ENCODE data around the gene PCCA.

- no peak for TF ChIP-seq CTCF (IDR thresholded peaks at IDR 0.05)
- no peak for TF ChIP-seq POLR2A (IDR thresholded peaks at IDR 0.05)
Observed at GRCh38 chr13:100526318-100527000, 437.6 kb downstream of the PCCA start.

Data from adrenal gland (tissue), 5 donors.